CD4-positive, alpha-beta T cell (primary cell): ENCODE measurements around the gene BCO1. TPM values are rescaled to one million over a fixed set of nuclear protein-coding genes. Genes with fewer than 3 reads are reported as not detected.

Source experiments
- ATAC-seq: fragments of 200-7000 bp; cut with Tn5 transposase; one replicate; pipeline ENCODE4 v1.10.0; 2022; ENCODE audit warnings: mild to moderate bottlenecking; ENCODE audit not compliant: poor library complexity
- CTCF ChIA-PET: fragments of 350-600 bp; sonication (Branson Sonifier 250); formaldehyde crosslinking; loops from one replicate; lab custom pipeline; 2021; ENCODE audit warnings: antibody characterized with exemption, inconsistent platforms; lab: Charles Lee
- POLR2A ChIA-PET: fragments of 350-600 bp; sonication (Branson Sonifier 250); formaldehyde crosslinking; loops from one replicate; lab custom pipeline; 2021; ENCODE audit warnings: antibody characterized with exemption, inconsistent platforms; lab: Charles Lee
- DNase-seq, 14 experiments: peaks; one replicate each; pipeline ENCODE4 v3.0.0-alpha.2; 2013 to 2020; ENCODE audit warnings: mixed read lengths in 2 of 14
- H3K27ac ChIP-seq, 2 donors: one replicate each; pipeline versions ENCODE4 v1.5.1 to v1.7.0; 2013; ENCODE audit warnings: low read length in 2 of 2, low read depth in 1 of 2, mild to moderate bottlenecking in 1 of 2
- H3K27me3 ChIP-seq, 2 experiments: 1 replicate in 1 of 2; 2 replicates in 1 of 2; pipeline versions ENCODE4 v1.6.1 to v1.7.0; 2013; ENCODE audit warnings: low read length in 2 of 2, control low read depth in 1 of 2, mild to moderate bottlenecking in 1 of 2, moderate library complexity in 1 of 2; ENCODE audit not compliant: insufficient read depth in 2 of 2, control insufficient read depth in 1 of 2
- H3K36me3 ChIP-seq: one replicate; pipeline ENCODE4 v1.6.1; 2013; ENCODE audit warnings: low read length, control low read depth; ENCODE audit not compliant: insufficient read depth
- H3K4me1 ChIP-seq: one replicate; pipeline ENCODE4 v1.6.1; 2013; ENCODE audit warnings: low read length, control low read depth; ENCODE audit not compliant: insufficient read depth
- H3K4me3 ChIP-seq: one replicate; pipeline ENCODE4 v1.5.1; 2013; ENCODE audit warnings: mild to moderate bottlenecking, low read length, moderate library complexity
- H3K9me3 ChIP-seq, 2 experiments: 1 replicate in 1 of 2; 2 replicates in 1 of 2; pipeline versions ENCODE4 v1.6.1 to v1.7.0; 2013; ENCODE audit warnings: low read length in 2 of 2, mild to moderate bottlenecking in 2 of 2, control low read depth in 1 of 2, moderate library complexity in 1 of 2; ENCODE audit not compliant: control insufficient read depth in 1 of 2, insufficient read depth in 1 of 2
- H3K27ac Mint-ChIP-seq: one replicate; pipeline ENCODE4 v1.8.0; 2020; ENCODE audit warnings: mixed read lengths
- H3K27me3 Mint-ChIP-seq: one replicate; pipeline ENCODE4 v1.8.0; 2021; ENCODE audit warnings: mixed read lengths
- H3K36me3 Mint-ChIP-seq: one replicate; pipeline ENCODE4 v1.8.0; 2021; ENCODE audit warnings: low read depth, mixed read lengths
- H3K4me1 Mint-ChIP-seq: one replicate; pipeline ENCODE4 v1.8.0; 2021; ENCODE audit warnings: low read depth, mixed read lengths
- H3K4me3 Mint-ChIP-seq: one replicate; pipeline ENCODE4 v1.8.0; 2020; ENCODE audit warnings: mild to moderate bottlenecking, mixed read lengths
- H3K9me3 Mint-ChIP-seq: one replicate; pipeline ENCODE4 v1.8.0; 2020; ENCODE audit warnings: mixed read lengths
- intact Hi-C, 2 experiments: fragments of 100-400 bp; cut with DNase I in 1 of 2; cut with micrococcal nuclease in 1 of 2; formaldehyde crosslinking; loops; one replicate each; pipeline versions ENCODE4 v1.15.1 to v1.9.0; 2023 to 2025; cut with DNase I, micrococcal nuclease
- total RNA-seq, 174 experiments: library from RNA in 2 of 174; stranded (reverse) in 2 of 174; gene quantifications; one replicate each; pipeline ENCODE4 v1.2.3 and lab custom pipeline; 2021 to 2026
- TF ChIP-seq, protein P1 (sequence below): fragments of 200-600 bp; IDR thresholded peaks from one replicate; pipeline ENCODE4 v1.8.0; 2022; ENCODE audit warnings: antibody characterized with exemption, mild to moderate bottlenecking

BCO1 gene
- total RNA-seq, 2 experiments from 2014 or later, result not detected

DNA sequence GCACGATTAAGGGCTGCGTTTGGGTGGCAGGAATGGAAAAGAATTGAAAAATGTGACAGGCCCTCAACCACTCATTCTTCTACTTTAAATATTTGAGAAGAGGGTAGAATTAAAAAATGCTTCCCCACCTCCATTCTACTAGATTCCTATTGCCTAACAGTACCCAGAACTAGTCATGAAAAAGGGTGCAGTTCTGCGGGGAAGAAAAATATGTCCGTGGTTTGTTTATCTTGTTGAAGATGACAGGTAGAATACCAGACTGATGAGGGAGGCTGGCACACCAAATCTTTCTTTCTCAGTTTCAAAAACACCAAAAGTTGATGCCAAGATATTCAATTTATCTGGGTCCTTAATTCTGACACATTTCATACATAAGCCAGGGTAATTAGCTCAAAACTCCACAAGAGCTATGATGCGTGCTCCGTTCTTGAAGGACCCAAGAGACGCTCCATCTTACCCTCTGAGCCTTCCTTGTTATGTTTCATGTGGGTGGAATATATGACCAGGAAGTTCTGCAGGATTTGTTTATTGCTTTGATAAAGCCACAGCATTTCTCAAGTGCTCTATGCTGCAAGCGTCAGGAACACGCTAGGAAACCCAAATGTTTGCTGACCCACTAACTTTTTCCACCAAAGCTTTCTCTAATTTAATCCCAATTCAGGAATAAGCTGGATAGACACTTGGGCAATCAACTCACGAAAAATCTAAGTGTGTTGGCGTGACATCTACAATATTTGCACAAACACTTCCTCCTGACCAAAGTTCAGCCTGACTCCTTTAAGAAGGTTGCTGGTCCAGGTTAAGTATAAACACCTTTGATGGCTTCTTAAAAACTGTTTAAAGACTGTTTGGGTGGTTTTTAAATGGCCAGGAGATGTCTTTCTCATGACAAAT, 55.7 kb downstream of the BCO1 start:
- POLR2A ChIA-PET, result no interaction called here
- CTCF ChIA-PET, result no interaction called here

DNA sequence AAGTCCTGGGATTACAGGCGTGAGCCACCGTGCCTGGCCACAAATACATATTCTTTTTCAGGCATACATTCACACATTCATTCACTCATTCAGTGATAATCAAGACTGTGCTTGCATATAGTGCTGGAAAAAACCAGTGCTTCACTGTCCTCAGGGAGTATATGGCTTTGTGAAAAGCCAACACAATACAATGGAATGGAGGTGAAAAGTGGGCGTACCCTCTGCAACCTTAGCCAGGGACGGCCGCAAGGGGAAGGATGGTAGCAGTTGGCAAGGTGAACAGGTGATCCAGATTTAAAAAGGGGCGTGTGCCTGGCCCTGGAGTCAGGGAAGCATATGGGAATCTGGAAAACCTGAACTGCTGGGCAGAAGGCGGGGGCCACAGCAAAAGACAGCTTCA, 58.1 kb downstream of the BCO1 start:
- Histone ChIP-seq H3K4me1 (no peaks in the 10 kb centered on the region), H3K4me3 (no peak overlapping the region), H3K27ac (no peak overlapping the region), H3K36me3 (no peaks in the 10 kb centered on the region), H3K27me3 (peaks cover 0 to 9% of the 10 kb centered on the region in 2 experiments), H3K9me3 (peaks cover 0 to 4% of the 10 kb centered on the region in 2 experiments)
- POLR2A ChIA-PET, result no interaction called here
- Mint-ChIP-seq H3K36me3 (no peaks in the 10 kb centered on the region), H3K27me3 (peaks cover 19% of the 10 kb centered on the region), H3K27ac (no peak overlapping the region), H3K4me1 (no peaks in the 10 kb centered on the region), H3K9me3 (no peaks in the 10 kb centered on the region), H3K4me3 (no peak overlapping the region)
- TF ChIP-seq, protein P1, sequence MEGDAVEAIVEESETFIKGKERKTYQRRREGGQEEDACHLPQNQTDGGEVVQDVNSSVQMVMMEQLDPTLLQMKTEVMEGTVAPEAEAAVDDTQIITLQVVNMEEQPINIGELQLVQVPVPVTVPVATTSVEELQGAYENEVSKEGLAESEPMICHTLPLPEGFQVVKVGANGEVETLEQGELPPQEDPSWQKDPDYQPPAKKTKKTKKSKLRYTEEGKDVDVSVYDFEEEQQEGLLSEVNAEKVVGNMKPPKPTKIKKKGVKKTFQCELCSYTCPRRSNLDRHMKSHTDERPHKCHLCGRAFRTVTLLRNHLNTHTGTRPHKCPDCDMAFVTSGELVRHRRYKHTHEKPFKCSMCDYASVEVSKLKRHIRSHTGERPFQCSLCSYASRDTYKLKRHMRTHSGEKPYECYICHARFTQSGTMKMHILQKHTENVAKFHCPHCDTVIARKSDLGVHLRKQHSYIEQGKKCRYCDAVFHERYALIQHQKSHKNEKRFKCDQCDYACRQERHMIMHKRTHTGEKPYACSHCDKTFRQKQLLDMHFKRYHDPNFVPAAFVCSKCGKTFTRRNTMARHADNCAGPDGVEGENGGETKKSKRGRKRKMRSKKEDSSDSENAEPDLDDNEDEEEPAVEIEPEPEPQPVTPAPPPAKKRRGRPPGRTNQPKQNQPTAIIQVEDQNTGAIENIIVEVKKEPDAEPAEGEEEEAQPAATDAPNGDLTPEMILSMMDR, result no peak
- CTCF ChIA-PET, result no interaction called here
- intact Hi-C loops, result no loop called here
- ATAC-seq, result no peak
- DNase-seq, result no peak

More for the DNA sequence above, 55.7 kb downstream of the BCO1 start:
- ATAC-seq, result no peak
- H3K4me1 ChIP-seq, result no peaks in the 10 kb centered on the region
- no peak overlapping the region for H3K4me3 Mint-ChIP-seq
- peaks cover 0 to 9% of the 10 kb centered on the region in 2 experiments for H3K27me3 ChIP-seq
- no peaks in the 10 kb centered on the region for H3K4me1 Mint-ChIP-seq
- H3K36me3 ChIP-seq, result no peaks in the 10 kb centered on the region
- intact Hi-C loops, result no loop called here
- peaks cover 0 to 4% of the 10 kb centered on the region in 2 experiments for H3K9me3 ChIP-seq
- H3K4me3 ChIP-seq, result no peak overlapping the region
- no peaks in the 10 kb centered on the region for H3K36me3 Mint-ChIP-seq
- H3K27ac ChIP-seq, result no peak overlapping the region
- H3K9me3 Mint-ChIP-seq, result no peaks in the 10 kb centered on the region
- peaks cover 19% of the 10 kb centered on the region for H3K27me3 Mint-ChIP-seq
- DNase-seq, result no peak
- no peak overlapping the region for H3K27ac Mint-ChIP-seq
- TF ChIP-seq, protein P1, result no peak

DNA sequence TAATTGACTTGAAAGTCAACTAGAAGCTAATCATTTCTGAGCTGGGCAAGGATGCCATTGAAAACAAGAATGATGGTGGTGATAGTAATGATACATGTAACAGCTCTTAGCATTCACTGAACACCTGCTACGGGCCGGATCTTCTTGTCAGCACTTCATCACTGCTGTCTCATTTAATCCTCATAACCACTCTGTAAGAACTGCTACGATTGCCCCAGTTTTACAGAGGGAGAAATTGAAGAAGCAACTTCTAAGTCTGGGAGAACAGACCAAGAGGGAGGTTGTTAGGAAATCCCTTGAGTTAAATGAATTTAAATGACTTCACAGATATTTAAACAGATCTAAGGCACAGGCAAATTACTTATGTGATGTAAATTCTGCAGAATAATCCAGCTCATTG, 69.3 kb downstream of the BCO1 start:
- ATAC-seq (no peak), DNase-seq (no peak)
- no peaks in the 10 kb centered on the region for H3K27me3 ChIP-seq
- Mint-ChIP-seq H3K4me3 (no peak overlapping the region), H3K4me1 (peaks cover 26% of the 10 kb centered on the region), H3K27me3 (no peaks in the 10 kb centered on the region), H3K27ac (peak overlapping the region; percentile 1), H3K36me3 (peaks cover 7% of the 10 kb centered on the region), H3K9me3 (no peaks in the 10 kb centered on the region)
- no peaks in the 10 kb centered on the region for H3K4me1 ChIP-seq
- no peaks in the 10 kb centered on the region for H3K36me3 ChIP-seq
- H3K4me3 ChIP-seq, result no peak overlapping the region
- no peak overlapping the region for H3K27ac ChIP-seq
- ChIA-PET POLR2A (no interaction called here), CTCF (no interaction called here)
- intact Hi-C loops, result no loop called here
- H3K9me3 ChIP-seq, result no peaks in the 10 kb centered on the region
- TF ChIP-seq, protein P1, result no peak
